ENCODE data around the gene UBR3. TPM values are rescaled to one million over a fixed set of nuclear protein-coding genes. Genes with fewer than 3 reads are reported as not detected.

The UBR3 gene
- total and polyA plus RNA-seq, 8 donors = 4.8 to 151 (median 37.3) TPM

- WGBS, 5 donors = 88 to 99% (median 95%) methylated on average over 1 of the region's 1 CpG
- Histone ChIP-seq H3K36me3 (peaks cover 5 to 42% (median 40%) of the 10 kb centered on the region in 4 donors), H3K27ac (no peak overlapping the region), H3K4me1 (no peaks in the 10 kb centered on the region), H3K27me3 (no peaks in the 10 kb centered on the region), H3K9me3 (no peaks in the 10 kb centered on the region), H3K4me3 (no peak overlapping the region)
- no peak for TF ChIP-seq POLR2AphosphoS5 (IDR thresholded peaks at IDR 0.05)
- TF ChIP-seq EP300 (IDR thresholded peaks at IDR 0.05) = no peak
- no peak for TF ChIP-seq CTCF (IDR thresholded peaks at IDR 0.05)
- no peak for TF ChIP-seq POLR2A (IDR thresholded peaks at IDR 0.05)
- intact Hi-C loops (cut with DNase I; ENCODE audit: low total_unique reads) = no loop called here
- peak in 1 of 2 donors; percentile 6 for DNase-seq
Measured at GRCh38 chr2:170026361-170026760, 199.1 kb downstream of the UBR3 start.

- H3K27me3 ChIP-seq = no peaks in the 10 kb centered on the region
- intact Hi-C loops (cut with DNase I; ENCODE audit: low total_unique reads) = no loop called here
Measured at GRCh38 chr2:170029551-170029950, 202.3 kb downstream of the UBR3 start.

GRCh38 chr2:170030040-170030439, 202.8 kb downstream of the UBR3 start:
- Histone ChIP-seq H3K4me1 (no peaks in the 10 kb centered on the region), H3K9me3 (no peaks in the 10 kb centered on the region), H3K36me3 (peaks cover 5 to 41% (median 27%) of the 10 kb centered on the region in 4 donors), H3K4me3 (no peak overlapping the region), H3K27me3 (no peaks in the 10 kb centered on the region), H3K27ac (no peak overlapping the region)
- DNase-seq = no peak
- 73 to 97% (median 89%) methylated on average over 2 of the region's 2 CpGs for WGBS, 5 donors
- TF ChIP-seq EP300 (IDR thresholded peaks at IDR 0.05) = no peak
- no peak for TF ChIP-seq CTCF (IDR thresholded peaks at IDR 0.05)
- TF ChIP-seq POLR2A (IDR thresholded peaks at IDR 0.05) = no peak
- TF ChIP-seq POLR2AphosphoS5 (IDR thresholded peaks at IDR 0.05) = no peak
- intact Hi-C loops (cut with DNase I; ENCODE audit: low total_unique reads) = no loop called here

More at GRCh38 chr2:170029551-170029950, 202.3 kb downstream of the UBR3 start:
- TF ChIP-seq POLR2A (IDR thresholded peaks at IDR 0.05) (no peak), POLR2AphosphoS5 (IDR thresholded peaks at IDR 0.05) (no peak), EP300 (IDR thresholded peaks at IDR 0.05) (no peak)
- H3K4me1 ChIP-seq = no peaks in the 10 kb centered on the region
- no peak for DNase-seq
- no peak overlapping the region for H3K27ac ChIP-seq
- no peak overlapping the region for H3K4me3 ChIP-seq
- peaks cover 5 to 38% (median 27%) of the 10 kb centered on the region in 4 donors for H3K36me3 ChIP-seq
- H3K9me3 ChIP-seq = no peaks in the 10 kb centered on the region

GRCh38 chr2:170031288-170031687, 204.0 kb downstream of the UBR3 start:
- TF ChIP-seq CTCF (IDR thresholded peaks at IDR 0.05) (no peak), EP300 (IDR thresholded peaks at IDR 0.05) (no peak), POLR2A (IDR thresholded peaks at IDR 0.05) (no peak), POLR2AphosphoS5 (IDR thresholded peaks at IDR 0.05) (no peak)
- Histone ChIP-seq H3K27ac (no peak overlapping the region), H3K9me3 (no peaks in the 10 kb centered on the region), H3K4me3 (no peak overlapping the region), H3K27me3 (no peaks in the 10 kb centered on the region), H3K4me1 (no peaks in the 10 kb centered on the region), H3K36me3 (peaks cover 5 to 46% (median 27%) of the 10 kb centered on the region in 4 donors)
- intact Hi-C loops (cut with DNase I; ENCODE audit: low total_unique reads) = no loop called here
- 96 to 100% (median 100%) methylated on average over 1 of the region's 1 CpG for WGBS, 5 donors
- DNase-seq = no peak

- WGBS, 5 donors = 70 to 75% (median 73%) methylated on average over 4 of the region's 4 CpGs
- Histone ChIP-seq H3K4me3 (no peak overlapping the region), H3K27me3 (no peaks in the 10 kb centered on the region), H3K36me3 (peaks cover 5 to 38% (median 20%) of the 10 kb centered on the region in 4 donors), H3K4me1 (peaks cover 0 to 6% (median 0%) of the 10 kb centered on the region in 4 donors), H3K27ac (no peak overlapping the region), H3K9me3 (no peaks in the 10 kb centered on the region)
- no peak for TF ChIP-seq CTCF (IDR thresholded peaks at IDR 0.05)
- intact Hi-C loops (cut with DNase I; ENCODE audit: low total_unique reads) = no loop called here
- DNase-seq = no peak
Measured at GRCh38 chr2:170034596-170034995, 207.3 kb downstream of the UBR3 start.
